Vagina (tissue), 2 donors: ENCODE data around the gene FGF2.

Source experiments
- CTCF ChIP-seq, 3 experiments: fragments of 450-650 bp in 2 of 3; fragments of 200-600 bp in 1 of 3; sonication (generic) in 1 of 3; IDR thresholded peaks; one replicate each; pipeline ENCODE4 v1.5.1; 2017 to 2019; ENCODE audit warnings: antibody characterized with exemption in 3 of 3, mild to moderate bottlenecking in 2 of 3, moderate library complexity in 2 of 3
- POLR2AphosphoS5 ChIP-seq, 2 donors: sonication (generic); formaldehyde crosslinking; IDR thresholded peaks; one replicate each; pipeline ENCODE4 v1.9.0; 2017; ENCODE audit warnings: antibody characterized with exemption in 2 of 2, mild to moderate bottlenecking in 2 of 2, low read depth in 1 of 2; ENCODE audit not compliant: insufficient read depth in 1 of 2

GRCh38 chr4:122890147-122890795 lies 63.6 kb downstream of the FGF2 start:
- TF ChIP-seq CTCF (IDR thresholded peaks at IDR 0.05): no peak
- TF ChIP-seq POLR2AphosphoS5 (IDR thresholded peaks at IDR 0.05; ENCODE audit: insufficient read depth in 1 of 2, low read depth in 1 of 2): no peak
